C4-2B (cell line): Measurements from ENCODE around the gene AKNA.

Experiments
- CTCF ChIP-seq: fragments of 450-650 bp; conservative IDR thresholded peaks from 2 replicates; pipeline ENCODE4 v1.5.1; 2017; ENCODE audit warnings: mild to moderate bottlenecking
- ZFX ChIP-seq: fragments of 450-650 bp; IDR thresholded peaks from 2 replicates; pipeline ENCODE4 v1.6.1; 2017

- TF ChIP-seq CTCF (no peak), ZFX (no peak)
These were observed 20.4 kb downstream of the AKNA start for GRCh38 chr9:114367366-114367765.
